ENCODE measurements around the gene SESN3.
"Not testable (repeated sequence)": the region's sequence is repeated elsewhere in the genome, so short reads cannot be mapped to it uniquely, and the experiment has no call there.

SESN3 gene

DNA sequence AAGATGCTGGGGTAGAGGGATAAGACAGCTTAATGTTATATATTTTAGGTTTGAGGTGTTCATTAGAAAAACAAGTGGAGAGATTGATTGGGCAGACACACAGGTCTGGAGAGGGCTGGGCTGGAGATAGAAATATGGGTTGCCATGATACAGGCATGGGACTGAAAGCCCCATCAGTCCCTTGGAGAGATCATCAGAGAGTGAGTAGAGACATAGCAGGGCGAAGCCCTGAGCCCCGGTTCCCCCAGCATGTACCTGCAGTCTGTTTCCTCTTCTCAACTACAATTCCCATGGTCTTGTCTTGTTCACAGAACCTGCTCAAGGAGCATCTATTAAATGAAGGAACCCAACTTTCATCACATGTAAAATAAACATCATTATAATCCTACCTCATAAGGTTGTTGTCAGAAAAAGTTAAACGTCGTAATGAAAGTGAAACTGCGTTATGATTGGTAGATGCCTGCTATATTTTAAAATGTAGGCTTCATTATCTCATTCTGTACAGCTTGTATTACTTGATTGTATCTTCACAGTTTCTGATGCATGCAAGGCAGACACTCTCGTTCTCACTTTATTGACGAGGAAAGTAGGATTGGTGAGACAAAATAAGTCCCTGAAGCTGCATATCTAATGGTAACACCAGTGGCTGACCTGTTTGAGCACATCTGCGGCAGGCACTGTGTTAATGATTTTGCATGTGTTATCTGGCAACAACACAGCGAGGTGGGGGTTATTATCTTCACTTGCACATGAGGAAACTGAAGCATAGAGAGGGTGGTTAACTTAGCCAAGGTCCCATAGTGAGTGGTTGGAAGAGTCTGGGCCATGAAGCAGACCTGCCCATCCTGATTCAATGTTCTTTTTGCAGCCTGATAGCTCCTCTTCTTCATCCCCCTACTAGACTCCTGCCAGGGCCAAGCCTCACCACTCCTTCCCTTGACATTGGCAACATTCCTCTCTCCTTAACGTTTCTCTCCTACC is 77.8 kb downstream of the SESN3 start:
- no peak for DNase-seq (ENCODE audit: low read depth in 2 of 2, low spot score in 1 of 2)

DNA sequence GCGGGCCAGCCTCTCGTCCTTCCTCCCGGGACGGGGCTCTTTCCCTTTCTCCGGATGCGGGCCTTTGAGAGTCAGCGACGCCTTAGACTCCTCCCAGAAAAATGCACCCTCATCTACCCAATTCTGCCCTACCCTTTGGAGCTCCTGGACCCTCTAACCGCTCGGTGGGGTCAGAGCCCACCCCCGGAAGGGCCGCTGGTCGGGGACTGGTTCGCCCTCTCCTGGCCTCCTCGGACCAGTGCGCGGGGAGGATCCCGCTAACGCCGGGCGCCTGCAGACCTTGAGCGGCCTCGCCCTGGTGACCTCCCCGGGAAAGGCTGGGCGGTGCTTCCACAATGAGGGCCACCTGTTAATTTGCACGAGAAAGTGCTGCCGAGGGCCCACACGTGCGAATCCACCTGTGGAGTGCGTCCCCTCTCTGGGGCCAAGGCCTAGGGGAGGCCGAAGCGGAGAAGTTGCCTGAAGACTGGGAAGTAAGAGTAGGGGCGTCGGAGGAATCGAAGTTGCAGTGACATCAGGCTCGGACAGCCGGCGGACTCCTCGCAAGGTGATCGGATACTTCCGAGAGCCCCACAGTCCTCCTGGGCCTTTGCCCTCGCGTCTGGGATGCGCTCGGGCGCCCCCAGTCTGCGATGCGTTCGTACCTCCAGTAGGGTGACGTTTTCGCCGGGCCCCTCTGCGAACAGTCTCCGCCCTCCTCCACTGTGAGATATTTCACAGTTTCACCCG is 79.9 kb downstream of the SESN3 start:
- DNase-seq (ENCODE audit: low read depth in 2 of 2, low spot score in 1 of 2): peak; percentile 77 to 80

DNA sequence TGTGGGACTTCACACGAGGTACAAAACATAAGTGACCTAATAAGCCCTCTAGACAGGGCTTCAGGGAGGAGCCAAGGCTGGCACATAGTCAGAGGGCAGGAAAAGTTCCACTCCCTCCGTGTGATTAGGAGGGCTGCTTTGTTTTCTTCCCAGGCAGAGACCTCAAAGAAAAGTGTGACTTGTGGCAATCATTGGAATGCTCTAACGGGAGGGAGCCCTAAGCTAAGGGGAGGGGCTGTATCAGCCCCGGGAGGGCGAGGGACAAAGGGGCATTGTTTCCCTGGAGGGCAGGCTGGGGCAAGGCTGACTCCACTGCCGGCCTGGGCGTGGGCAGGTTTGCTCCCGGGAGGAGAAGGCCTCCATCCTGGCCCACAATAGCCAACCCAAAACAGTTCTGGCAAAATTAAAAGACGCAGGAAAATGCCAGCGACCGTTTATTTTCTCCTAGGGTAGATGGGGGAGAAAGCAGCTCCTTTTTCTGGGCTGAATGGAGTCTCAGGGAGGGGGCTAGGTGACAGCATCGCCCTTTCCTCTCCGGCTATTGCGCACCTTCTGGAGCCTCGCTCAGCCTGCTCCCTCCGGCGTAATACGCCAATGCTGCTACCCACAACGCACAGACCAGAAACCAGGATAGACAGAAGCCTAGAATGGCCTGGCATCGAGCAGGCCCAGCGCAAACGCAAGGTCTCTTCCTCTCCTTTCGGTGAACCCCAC is 81.2 kb downstream of the SESN3 start:
- no peak for DNase-seq (ENCODE audit: low read depth in 2 of 2, low spot score in 1 of 2)

- no peak for DNase-seq (ENCODE audit: low read depth in 2 of 2, low spot score in 1 of 2)
Measured at GRCh38 chr11:95148938-95149337, 82.1 kb downstream of the SESN3 start.

DNA sequence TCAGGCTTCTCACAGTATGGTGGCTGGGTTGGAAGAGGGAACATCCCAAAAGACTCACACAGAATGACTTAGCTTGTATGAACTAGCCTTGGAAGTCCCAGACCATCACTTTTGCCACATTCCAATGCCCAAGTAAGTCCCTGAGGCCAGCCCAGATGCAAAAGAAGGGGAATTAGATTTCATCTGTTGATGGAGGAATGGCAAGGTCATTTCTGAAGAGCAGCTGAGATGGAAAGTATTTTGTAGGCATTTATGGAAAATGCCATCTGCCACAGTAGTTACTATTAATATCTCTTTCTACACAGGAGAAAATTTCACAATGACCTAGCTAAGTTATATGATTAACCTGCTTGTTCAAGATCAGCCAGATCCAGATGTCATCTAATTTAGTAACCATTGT is 82.6 kb downstream of the SESN3 start:
- DNase-seq (ENCODE audit: low read depth in 2 of 2, low spot score in 1 of 2): no peak

DNA sequence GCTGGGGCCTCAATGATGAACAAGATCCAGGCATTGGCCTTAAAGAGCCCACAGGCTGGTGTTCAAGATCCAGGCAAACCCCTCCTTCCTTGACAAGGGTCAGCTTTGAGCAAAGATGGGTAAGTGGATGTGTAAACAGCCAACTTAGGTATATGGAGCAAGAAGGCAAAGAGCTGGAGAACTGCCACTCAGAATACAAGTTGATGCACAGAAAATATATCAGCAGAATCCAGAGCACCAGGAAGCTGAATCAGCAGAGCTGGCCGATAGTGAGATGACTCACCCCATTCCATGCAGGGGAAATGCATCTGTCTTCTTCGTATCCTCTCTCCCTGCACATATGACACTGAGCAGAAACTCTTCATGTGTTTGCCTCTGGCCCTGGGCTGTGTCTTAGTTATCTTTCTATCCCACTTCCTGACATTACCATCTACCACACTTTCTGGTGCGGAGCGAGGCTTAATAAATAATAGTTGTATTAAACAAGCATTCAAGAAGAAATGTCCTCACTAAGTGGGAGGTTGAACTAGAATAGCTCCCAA is 83.6 kb downstream of the SESN3 start:
- no peak for DNase-seq (ENCODE audit: low read depth in 2 of 2, low spot score in 1 of 2)

GRCh38 chr11:95145430-95146060 is 85.5 kb downstream of the SESN3 start:
- DNase-seq (ENCODE audit: low read depth in 2 of 2, low spot score in 1 of 2): no peak

GRCh38 chr11:95144313-95145235 is 86.4 kb downstream of the SESN3 start:
- no peak for DNase-seq (ENCODE audit: low read depth in 2 of 2, low spot score in 1 of 2)

- no peak for DNase-seq (ENCODE audit: low read depth in 2 of 2, low spot score in 1 of 2)
Measured at GRCh38 chr11:95143106-95143681, 87.8 kb downstream of the SESN3 start.

DNA sequence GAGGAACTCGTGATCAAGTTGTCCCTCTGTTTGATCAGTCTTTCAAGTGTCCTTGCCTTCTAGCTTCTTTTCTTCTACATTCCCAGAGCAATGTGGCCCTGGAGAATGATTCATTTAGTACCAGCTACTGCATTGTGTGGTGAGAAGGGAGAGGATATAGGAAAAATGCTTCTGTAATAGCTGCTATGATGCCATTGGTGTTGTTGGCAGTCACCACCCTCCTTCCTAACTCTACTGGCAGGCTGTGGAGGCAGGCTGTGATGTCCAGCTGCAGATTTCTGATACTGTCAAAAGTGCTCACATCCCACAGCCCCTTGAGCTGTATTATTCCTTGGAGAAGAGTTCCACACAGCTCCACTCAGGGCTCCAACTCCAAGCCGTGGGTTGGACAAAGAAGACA is 88.6 kb downstream of the SESN3 start:
- no peak for DNase-seq (ENCODE audit: low read depth in 2 of 2, low spot score in 1 of 2)

GRCh38 chr11:95140397-95141033 is 90.5 kb downstream of the SESN3 start:
- DNase-seq (ENCODE audit: low read depth in 2 of 2, low spot score in 1 of 2): no peak

GRCh38 chr11:95138448-95138847 is 92.6 kb downstream of the SESN3 start:
- DNase-seq (ENCODE audit: low read depth in 2 of 2, low spot score in 1 of 2): no peak

- no peak for DNase-seq (ENCODE audit: low read depth in 2 of 2, low spot score in 1 of 2)
Measured at GRCh38 chr11:95137299-95137698, 93.7 kb downstream of the SESN3 start.

GRCh38 chr11:95136747-95137146 is 94.3 kb downstream of the SESN3 start:
- DNase-seq (ENCODE audit: low read depth in 2 of 2, low spot score in 1 of 2): not testable (repeated sequence)

DNA sequence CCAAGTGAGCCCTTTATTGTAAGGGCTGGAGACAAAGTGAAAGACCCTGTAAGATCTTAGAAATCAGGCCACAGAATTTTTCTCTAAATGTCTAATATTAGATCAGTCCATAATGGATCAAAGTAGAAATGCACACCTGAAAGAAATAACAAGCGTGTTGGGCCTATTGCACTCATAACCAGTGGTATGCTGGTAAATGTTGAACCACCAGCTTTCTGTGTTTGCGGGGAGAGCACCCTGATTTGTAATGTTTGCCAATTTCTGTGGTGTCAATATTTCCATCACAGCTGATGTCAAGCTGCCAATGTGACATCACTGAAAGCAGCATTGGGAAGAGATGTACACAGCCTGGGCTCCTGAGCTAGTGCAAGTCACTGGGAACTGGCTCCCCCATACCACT is 95.1 kb downstream of the SESN3 start:
- no peak for DNase-seq (ENCODE audit: low read depth in 2 of 2, low spot score in 1 of 2)

DNA sequence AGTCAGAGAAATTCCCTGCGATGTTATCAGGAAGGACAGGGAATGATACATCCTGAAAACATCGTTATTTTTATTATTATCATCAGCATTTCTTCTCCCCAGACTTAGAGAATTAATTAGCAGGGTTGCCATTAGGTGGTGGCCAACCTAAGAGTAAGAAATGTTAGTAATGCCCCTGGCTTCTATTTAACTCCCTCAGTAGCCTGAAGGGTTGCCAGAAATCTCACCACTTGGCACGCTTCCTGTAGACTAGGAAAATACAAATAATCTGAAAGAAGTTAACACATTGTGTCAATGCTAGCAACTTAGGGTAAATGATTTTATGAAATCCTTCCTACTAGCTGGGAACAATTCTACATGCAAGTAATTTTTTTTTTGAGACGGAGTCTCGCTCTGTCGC is 95.8 kb downstream of the SESN3 start:
- DNase-seq (ENCODE audit: low read depth in 2 of 2, low spot score in 1 of 2): no peak

DNA sequence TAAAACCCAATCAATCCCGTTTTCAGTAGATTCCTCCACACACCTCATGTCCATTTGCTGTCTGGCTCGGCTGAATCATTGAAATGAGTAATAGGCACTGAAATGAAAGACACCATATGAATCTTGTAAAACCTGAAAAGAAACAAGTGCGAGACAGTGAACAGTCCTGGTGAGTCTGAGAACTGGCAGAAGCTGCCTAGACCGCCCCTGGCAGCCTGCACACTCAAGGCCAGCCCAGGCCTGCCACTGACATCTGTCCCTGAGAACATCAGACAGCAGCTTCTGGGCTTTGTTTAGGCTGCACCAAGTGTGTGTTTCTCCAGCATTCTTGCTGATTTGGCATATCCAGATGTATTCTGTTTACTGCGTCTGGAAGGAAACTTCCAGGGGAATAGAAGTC is 96.5 kb downstream of the SESN3 start:
- DNase-seq (ENCODE audit: low read depth in 2 of 2, low spot score in 1 of 2): no peak

- DNase-seq (ENCODE audit: low read depth in 2 of 2, low spot score in 1 of 2): no peak
Measured at GRCh38 chr11:95132956-95133355, 98.0 kb downstream of the SESN3 start.

DNA sequence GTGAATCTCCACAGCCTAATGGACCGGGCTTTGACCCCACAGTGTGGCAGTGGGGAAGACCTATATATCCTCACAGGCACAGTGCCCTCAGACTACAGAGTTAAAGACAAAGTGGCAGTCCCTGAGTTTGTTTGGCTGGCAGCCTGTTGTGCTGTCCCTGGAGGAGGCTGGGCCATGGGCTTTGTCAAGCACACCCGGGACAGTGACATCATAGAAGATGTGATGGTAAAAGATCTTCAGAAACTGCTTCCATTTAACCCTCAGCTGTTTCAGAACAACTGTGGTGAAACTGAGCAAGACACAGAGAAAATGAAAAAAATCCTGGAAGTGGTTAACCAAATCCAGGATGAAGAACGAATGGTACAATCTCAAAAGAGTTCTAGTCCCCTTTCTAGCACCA is 102.4 kb downstream of the SESN3 start:
- DNase-seq (ENCODE audit: low read depth in 2 of 2, low spot score in 1 of 2): no peak

Data from stimulated activated CD8-positive, alpha-beta memory T cell treated with anti-CD3 and anti-CD28 coated beads, Interleukin-4, amount 100 ng/mL, for 4 hours (primary cell).